ENCODE data around the gene FBXO46. TPM values are rescaled to one million over a fixed set of nuclear protein-coding genes. Genes with fewer than 3 reads are reported as not detected.

The FBXO46 gene, protein sequence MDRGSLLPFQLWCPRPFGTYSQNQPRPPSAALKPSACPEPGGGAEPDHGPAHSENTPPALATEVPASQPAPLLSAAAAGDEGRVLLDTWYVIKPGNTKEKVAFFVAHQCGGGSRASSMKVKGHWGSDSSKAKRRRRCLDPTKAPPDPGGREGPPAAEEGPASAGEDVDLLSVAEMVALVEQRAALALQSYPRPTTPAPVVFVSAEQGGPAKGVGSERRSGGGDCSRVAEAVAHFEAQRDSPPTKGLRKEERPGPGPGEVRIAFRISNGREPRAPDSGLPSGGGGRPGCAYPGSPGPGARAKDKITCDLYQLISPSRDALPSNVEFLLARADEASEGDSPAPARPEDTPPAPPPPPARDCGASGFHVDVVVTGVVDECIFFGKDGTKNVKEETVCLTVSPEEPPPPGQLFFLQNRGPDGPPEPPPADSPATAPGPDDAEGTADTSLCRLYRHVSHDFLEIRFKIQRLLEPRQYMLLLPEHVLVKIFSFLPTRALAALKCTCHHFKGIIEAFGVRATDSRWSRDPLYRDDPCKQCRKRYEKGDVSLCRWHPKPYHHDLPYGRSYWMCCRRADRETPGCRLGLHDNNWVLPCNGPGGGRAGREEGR
- total RNA-seq, result 34.4 and 38.9 TPM in 2 replicates

DNA sequence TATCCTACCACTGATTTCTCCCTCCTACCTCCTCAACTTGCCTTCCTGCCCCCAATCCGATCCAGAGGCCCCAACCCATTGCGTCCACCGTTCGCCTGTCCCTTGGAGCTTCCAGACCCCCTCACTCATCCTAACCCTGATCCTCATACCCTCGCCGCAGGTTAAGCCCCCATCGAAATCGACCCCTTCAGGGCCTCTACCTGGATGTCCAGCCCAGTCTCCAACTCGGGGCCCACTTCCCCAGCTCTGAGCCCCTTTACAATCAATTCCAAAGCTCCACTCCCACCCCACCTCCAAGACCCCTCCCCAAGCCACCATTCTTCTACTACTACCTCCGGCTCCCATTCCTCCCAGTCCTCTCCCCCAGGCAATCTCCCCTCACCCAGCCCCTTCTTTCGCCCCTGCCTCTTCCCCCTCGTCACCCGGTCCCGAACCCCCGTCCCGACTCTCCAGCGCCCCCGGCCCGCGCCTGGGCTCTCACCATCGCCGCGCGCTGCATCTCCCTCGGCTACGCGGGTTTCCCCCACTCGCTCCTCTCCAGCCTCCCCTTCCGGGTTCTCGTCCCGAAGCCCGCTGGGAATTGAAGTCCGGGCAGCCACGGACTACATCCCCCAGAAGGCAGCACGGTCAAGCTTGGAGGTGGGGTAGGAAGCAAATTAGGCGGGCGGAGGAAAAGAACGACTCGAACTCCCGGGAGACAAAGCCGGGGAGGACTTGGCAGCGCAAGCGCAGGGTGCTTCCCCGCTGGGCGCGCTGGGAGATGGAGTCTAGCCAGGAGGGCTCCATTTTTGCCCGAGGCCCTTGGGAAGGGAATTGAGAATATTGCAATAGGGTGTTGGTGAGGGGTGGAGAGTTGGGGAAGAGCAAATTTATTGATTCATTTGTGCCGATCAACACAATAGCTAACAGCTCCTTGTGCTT is at the start of gene FBXO46:
FBXO46 (minus strand) TSS at position 529 of the 921 bp plus-strand sequence. CDS start 17,401 bp downstream, outside the sequence.
- Mint-ChIP-seq H3K27ac (peak within 1 kb of the TSS; percentile 92), H3K4me1 (ENCODE audit: low read depth) (peaks cover 18% of the 10 kb centered on the region)
- intact Hi-C loops (cut with micrococcal nuclease), result loop anchor here (1.0 to 5.0 kb wide), 3 partner anchors 13 to 132 kb away; partner anchors contain the start of genes FOXA3, QPCTL and SYMPK

DNA sequence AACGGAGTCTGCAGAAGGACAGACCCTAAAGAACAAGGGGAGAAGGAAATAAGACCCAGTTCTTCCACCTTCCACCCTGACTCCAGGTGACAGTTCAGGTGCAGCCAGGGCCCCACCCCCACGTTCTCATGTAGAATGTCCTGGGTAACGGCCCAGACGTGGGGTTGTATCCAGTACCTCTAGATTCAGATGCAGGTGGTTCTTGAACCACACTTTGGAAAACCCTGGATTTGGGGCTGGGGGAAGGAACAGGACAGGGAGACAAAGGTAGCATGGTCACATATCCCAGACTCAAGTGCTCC is 49.4 kb upstream of the FBXO46 start:
- Mint-ChIP-seq H3K4me3 (ENCODE audit: low read depth) (no peak overlapping the region), H3K4me1 (ENCODE audit: low read depth) (peaks cover 7% of the 10 kb centered on the region), H3K27me3 (ENCODE audit: low read depth) (peaks cover 15% of the 10 kb centered on the region), H3K36me3 (ENCODE audit: low read depth) (peaks cover 9% of the 10 kb centered on the region), H3K9me3 (no peaks in the 10 kb centered on the region), H3K27ac (no peak overlapping the region)
- no peak for DNase-seq (ENCODE audit: low spot score)
- intact Hi-C loops (cut with micrococcal nuclease), result no loop called here

More for the DNA sequence above, at the start of gene FBXO46:
- Mint-ChIP-seq H3K9me3 (no peaks in the 10 kb centered on the region), H3K4me3 (ENCODE audit: low read depth) (peak within 1 kb of the TSS; percentile 100), H3K36me3 (ENCODE audit: low read depth) (peaks cover 14% of the 10 kb centered on the region), H3K27me3 (ENCODE audit: low read depth) (no peaks in the 10 kb centered on the region)
- DNase-seq (ENCODE audit: low spot score), result peak; percentile 93

DNA sequence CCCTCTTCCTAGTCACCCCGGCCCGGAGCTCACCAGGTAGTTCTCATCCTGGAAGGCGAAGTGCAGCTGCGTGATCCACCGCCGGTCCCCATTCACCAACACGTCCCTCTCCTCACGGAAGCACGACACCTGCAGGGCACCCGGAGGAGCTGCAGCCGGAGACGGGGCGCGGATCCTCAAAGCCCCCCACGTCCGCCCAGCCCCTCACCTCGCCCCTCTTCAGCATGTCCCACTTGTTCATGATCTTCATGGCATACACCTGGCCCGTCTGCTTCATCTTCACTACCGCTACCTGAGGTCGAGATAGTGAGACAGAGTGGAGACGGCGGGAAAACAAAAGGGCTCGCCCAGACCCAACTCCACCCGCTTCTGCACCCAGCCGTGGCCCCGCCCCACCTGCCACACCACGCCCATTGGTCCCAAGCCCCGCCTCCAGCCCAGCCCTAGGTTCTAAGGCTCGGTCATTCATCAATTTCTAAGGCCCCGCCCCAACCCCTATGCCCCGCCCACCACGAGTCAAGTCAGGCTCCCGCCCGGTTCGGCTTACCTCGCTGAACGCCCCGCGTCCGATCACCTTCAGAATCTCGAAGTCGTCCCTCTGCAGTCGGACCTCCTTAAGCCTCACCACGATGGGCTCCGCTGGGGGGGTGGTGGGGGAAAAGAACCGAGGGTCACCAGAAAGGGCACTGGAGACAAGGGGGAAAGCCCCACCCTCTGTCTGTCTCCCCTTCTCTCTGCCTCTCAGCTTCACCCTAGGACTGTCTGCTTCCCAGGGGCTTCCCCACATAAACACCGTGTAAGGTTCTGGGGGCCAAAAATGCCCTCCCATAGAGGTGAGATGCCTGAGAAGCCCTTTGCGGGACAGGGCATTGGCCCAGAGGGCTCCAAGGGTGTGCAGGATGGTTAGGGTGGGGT is 48.8 kb upstream of the FBXO46 start:
- DNase-seq (ENCODE audit: low spot score), result peak; percentile 86
- no peak overlapping the region for H3K27ac Mint-ChIP-seq

DNA sequence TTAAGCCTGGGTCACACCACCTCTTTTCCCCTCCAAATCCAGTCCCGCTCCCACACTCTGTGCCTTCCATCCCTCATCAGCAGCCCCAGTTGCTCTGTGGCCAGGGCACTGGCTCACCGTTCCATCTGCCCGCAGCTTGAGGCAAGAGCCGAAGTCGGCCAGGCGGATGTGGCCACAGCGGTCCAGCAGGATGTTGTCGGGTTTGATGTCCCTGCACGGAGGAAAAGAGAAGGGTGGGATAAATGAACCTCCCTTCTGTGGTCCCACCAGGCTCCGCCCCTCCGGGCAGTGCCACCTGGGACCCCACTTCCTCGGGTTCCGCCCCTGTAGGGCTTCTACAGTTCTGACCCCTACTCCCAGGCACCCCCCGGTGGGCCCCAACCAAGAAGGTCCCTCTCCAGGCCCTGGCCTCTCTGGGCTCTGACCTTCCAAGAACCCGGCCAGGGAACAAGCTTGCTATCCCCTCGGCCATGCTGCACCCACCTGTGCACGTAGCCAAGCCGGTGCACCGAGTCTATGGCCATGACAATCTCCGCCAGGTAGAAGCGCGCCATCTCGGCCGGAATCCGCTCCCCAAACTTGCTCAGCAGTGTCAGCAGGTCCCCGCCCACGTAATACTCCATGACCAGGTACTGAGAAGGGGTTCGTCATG is 47.4 kb upstream of the FBXO46 start:
- peaks cover 9% of the 10 kb centered on the region for H3K36me3 Mint-ChIP-seq (ENCODE audit: low read depth)
- peaks cover 7% of the 10 kb centered on the region for H3K4me1 Mint-ChIP-seq (ENCODE audit: low read depth)
- intact Hi-C loops (cut with micrococcal nuclease), result no loop called here
- no peak overlapping the region for H3K4me3 Mint-ChIP-seq (ENCODE audit: low read depth)
- no peaks in the 10 kb centered on the region for H3K9me3 Mint-ChIP-seq
- H3K27ac Mint-ChIP-seq, result no peak overlapping the region
- peaks cover 15% of the 10 kb centered on the region for H3K27me3 Mint-ChIP-seq (ENCODE audit: low read depth)
- DNase-seq (ENCODE audit: low spot score), result no peak

More for the DNA sequence above, 48.8 kb upstream of the FBXO46 start:
- Mint-ChIP-seq H3K36me3 (ENCODE audit: low read depth) (peaks cover 9% of the 10 kb centered on the region), H3K27me3 (ENCODE audit: low read depth) (peaks cover 15% of the 10 kb centered on the region), H3K4me1 (ENCODE audit: low read depth) (peaks cover 7% of the 10 kb centered on the region), H3K4me3 (ENCODE audit: low read depth) (peak overlapping the region; percentile 77), H3K9me3 (no peaks in the 10 kb centered on the region)
- intact Hi-C loops (cut with micrococcal nuclease), result loop anchor here (1.0 kb wide), 2 partner anchors 9 to 13 kb away; partner anchors contain the start of gene DMWD

DNA sequence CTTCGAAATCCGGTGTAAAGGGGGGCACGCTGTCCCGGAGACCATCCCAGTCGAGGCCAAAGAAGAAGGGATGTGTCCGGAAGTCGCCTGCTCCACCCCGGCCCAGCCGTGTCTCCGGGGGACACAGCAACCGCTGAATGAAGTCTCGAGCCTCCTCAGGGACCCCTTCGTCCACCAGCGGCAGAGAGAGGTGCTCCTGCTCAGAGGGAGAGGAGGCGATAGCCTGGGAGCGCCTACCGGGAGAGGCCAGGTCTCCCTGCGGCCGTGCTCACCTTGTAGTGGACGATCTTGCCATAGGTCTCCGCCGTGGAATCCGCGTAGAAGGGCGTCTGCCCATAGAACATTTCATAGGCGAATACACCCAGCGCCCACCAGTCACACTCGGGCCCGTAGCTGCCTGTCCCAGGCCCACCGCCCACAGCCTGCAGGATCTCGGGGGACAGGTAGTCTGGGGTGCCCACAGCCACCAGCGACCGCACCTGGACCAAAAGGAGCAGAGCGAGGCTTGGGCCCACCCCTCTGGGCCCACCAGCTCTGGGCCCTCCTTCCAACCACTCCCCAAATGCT is 46.8 kb upstream of the FBXO46 start:
- H3K4me1 Mint-ChIP-seq (ENCODE audit: low read depth), result peaks cover 7% of the 10 kb centered on the region
- intact Hi-C loops (cut with micrococcal nuclease), result no loop called here
- no peaks in the 10 kb centered on the region for H3K9me3 Mint-ChIP-seq
- no peak for DNase-seq (ENCODE audit: low spot score)
- peaks cover 15% of the 10 kb centered on the region for H3K27me3 Mint-ChIP-seq (ENCODE audit: low read depth)
- H3K36me3 Mint-ChIP-seq (ENCODE audit: low read depth), result peaks cover 9% of the 10 kb centered on the region
- H3K27ac Mint-ChIP-seq, result no peak overlapping the region
- no peak overlapping the region for H3K4me3 Mint-ChIP-seq (ENCODE audit: low read depth)

DNA sequence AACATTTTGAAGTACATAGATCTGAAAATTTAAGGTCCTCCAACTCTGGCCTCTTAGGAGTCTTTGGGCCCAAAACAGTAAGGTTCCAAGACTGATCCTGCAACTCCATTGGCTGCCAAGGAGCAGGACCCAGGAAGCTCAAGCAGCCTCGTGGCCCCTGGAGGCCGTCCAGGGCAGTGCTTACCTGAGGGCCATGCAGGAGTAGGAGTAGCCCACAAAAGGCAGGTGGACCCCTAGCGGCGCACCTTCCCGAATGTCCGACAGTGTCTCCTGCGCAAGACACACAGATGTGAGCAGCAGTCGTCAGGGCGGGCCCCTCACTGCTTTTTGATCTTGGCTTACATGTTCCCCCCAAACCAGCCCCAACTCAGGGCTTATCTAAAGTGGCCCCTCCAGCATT is 44.1 kb upstream of the FBXO46 start:
- no peak overlapping the region for H3K27ac Mint-ChIP-seq
- H3K4me1 Mint-ChIP-seq (ENCODE audit: low read depth), result peaks cover 10% of the 10 kb centered on the region
- H3K27me3 Mint-ChIP-seq (ENCODE audit: low read depth), result peaks cover 11% of the 10 kb centered on the region
- peaks cover 9% of the 10 kb centered on the region for H3K36me3 Mint-ChIP-seq (ENCODE audit: low read depth)
- H3K9me3 Mint-ChIP-seq, result no peaks in the 10 kb centered on the region
- intact Hi-C loops (cut with micrococcal nuclease), result no loop called here
- DNase-seq (ENCODE audit: low spot score), result no peak
- no peak overlapping the region for H3K4me3 Mint-ChIP-seq (ENCODE audit: low read depth)

DNA sequence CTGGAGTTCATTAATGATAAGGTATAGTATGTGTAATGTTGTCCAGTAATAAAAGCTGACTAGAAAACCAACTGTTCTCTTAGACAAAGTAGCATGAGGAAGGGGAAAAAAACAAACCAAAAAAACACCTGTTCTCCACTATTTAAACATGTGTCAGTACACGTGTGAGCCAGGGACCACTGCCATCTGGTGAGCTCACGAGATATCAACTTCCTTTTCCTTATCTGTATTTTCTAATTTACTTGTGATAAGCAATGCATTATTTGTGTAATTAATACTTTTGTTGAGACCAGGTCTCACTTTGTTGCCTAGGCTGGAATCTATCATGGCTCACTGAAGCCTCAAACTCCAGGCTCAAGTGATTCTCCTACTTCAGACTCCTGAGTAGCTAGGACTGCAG is 42.7 kb upstream of the FBXO46 start:
- no peak overlapping the region for H3K27ac Mint-ChIP-seq
- no peak overlapping the region for H3K4me3 Mint-ChIP-seq (ENCODE audit: low read depth)
- DNase-seq (ENCODE audit: low spot score), result no peak
- H3K27me3 Mint-ChIP-seq (ENCODE audit: low read depth), result peaks cover 8% of the 10 kb centered on the region
- peaks cover 7% of the 10 kb centered on the region for H3K36me3 Mint-ChIP-seq (ENCODE audit: low read depth)
- H3K9me3 Mint-ChIP-seq, result no peaks in the 10 kb centered on the region
- peaks cover 8% of the 10 kb centered on the region for H3K4me1 Mint-ChIP-seq (ENCODE audit: low read depth)
- intact Hi-C loops (cut with micrococcal nuclease), result no loop called here

DNA sequence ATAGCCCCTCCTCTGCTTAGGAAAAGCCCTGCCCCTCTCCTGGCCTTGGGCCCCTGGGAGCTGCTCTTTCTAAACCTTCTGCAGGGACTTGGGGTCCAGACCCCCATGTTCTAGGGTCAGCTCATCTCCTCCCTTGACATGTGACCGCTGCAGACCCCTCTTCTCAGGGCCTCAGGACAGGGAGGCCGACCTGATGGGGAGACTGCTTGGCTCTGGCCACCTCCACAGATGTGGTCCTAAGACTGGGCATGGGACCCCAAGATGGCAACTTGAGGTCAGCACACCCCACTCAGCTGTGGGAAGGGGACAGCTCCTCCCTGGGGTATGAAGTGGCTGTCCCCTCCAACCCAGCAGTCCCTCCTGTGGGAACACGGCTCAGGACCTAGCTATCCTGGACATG is 42.2 kb upstream of the FBXO46 start:
- DNase-seq (ENCODE audit: low spot score), result no peak
- intact Hi-C loops (cut with micrococcal nuclease), result no loop called here
- Mint-ChIP-seq H3K4me1 (ENCODE audit: low read depth) (peaks cover 8% of the 10 kb centered on the region), H3K9me3 (no peaks in the 10 kb centered on the region), H3K36me3 (ENCODE audit: low read depth) (peaks cover 7% of the 10 kb centered on the region), H3K27ac (no peak overlapping the region), H3K27me3 (ENCODE audit: low read depth) (peaks cover 10% of the 10 kb centered on the region), H3K4me3 (ENCODE audit: low read depth) (no peak overlapping the region)

DNA sequence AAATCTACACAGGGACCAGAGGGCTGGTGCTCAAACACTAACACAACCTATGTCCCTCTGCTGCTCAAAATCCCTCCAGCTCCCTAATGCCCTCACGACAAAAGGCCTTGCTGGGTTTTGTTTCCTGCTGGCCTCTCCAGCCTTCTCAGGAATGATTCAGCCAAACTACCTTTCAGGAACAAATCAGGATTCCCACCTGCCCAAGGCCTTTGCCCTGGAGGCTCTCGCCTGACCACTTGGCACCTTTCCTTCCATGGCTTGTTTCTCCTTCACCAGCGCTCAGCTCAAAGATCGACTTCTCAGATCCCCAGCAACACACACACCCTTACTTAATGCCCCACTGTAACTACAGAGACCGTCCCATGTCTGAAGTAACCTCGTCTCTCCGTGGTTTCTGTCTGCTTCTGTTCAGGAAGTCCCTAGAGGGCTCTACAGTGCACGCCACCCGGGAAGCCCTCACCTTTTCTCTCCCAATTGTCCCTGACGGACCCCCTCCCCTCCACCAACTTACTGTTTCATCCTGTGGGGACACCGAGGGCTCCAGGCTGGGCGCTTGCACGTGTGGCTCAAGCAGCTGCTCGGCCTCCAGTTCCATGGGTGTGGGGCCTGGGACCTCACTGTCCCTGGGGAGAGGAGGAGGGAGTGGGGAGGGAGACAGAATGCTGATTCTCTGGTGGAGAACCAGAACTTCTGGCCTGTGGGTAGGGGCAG is 41.6 kb upstream of the FBXO46 start:
- peaks cover 8% of the 10 kb centered on the region for H3K4me1 Mint-ChIP-seq (ENCODE audit: low read depth)
- no peak for DNase-seq (ENCODE audit: low spot score)
- H3K4me3 Mint-ChIP-seq (ENCODE audit: low read depth), result no peak overlapping the region
- no peaks in the 10 kb centered on the region for H3K9me3 Mint-ChIP-seq
- intact Hi-C loops (cut with micrococcal nuclease), result no loop called here
- H3K27me3 Mint-ChIP-seq (ENCODE audit: low read depth), result peaks cover 11% of the 10 kb centered on the region
- H3K27ac Mint-ChIP-seq, result no peak overlapping the region
- H3K36me3 Mint-ChIP-seq (ENCODE audit: low read depth), result peaks cover 7% of the 10 kb centered on the region

DNA sequence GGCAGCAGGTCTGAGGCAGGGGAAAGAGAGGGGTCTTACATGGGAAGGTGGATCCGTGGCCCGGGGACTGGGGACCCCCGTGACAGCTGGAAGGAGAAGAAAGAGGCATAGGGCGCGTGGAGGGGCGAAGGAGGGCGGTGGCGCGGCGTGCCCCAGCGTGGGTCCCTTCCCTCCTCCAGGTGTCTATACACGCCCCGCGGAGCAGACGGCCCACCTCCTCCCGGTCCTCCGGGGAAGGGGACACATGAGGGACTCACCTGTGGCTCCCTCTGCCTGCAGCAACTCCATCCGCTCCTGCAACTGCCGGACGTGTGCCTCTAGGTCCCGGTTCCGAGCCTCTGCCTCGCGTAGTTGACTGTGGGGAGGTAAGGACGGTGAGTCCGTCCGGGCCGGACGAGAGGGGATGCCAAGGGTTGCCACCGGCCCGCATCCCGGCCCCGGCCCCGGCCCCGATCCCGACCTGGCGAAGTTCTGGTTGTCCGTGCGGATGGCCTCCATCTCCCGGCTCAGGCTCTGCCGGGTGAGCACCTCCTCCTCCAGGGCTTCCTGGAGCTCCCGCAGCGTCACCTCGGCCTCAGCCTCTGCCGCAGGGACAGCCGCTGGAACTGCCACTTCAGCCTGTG is 40.7 kb upstream of the FBXO46 start:
- no peak overlapping the region for H3K27ac Mint-ChIP-seq
- no peak for DNase-seq (ENCODE audit: low spot score)
- peaks cover 8% of the 10 kb centered on the region for H3K4me1 Mint-ChIP-seq (ENCODE audit: low read depth)
- no peaks in the 10 kb centered on the region for H3K9me3 Mint-ChIP-seq
- H3K27me3 Mint-ChIP-seq (ENCODE audit: low read depth), result peaks cover 11% of the 10 kb centered on the region
- H3K4me3 Mint-ChIP-seq (ENCODE audit: low read depth), result no peak overlapping the region
- intact Hi-C loops (cut with micrococcal nuclease), result no loop called here
- H3K36me3 Mint-ChIP-seq (ENCODE audit: low read depth), result no peaks in the 10 kb centered on the region
